DOHH2 (cell line): Measurements from ENCODE around the gene SULF2.

Experiments used
- EZH2phosphoT487 ChIP-seq: fragments of 200-600 bp; sonication (generic); IDR thresholded peaks from 2 replicates; pipeline ENCODE4 v1.6.1; 2017; ENCODE audit warnings: borderline replicate concordance, mild to moderate bottlenecking, antibody characterized with exemption, low read length, moderate library complexity, mixed read lengths
- TF ChIP-seq, protein P1 (sequence below): fragments of 200-600 bp; sonication (generic); IDR thresholded peaks from one replicate; pipeline ENCODE4 v1.5.1; 2014; ENCODE audit warnings: antibody characterized with exemption, mild to moderate bottlenecking, low read depth, low read length; ENCODE audit not compliant: poor library complexity, severe bottlenecking

DNA sequence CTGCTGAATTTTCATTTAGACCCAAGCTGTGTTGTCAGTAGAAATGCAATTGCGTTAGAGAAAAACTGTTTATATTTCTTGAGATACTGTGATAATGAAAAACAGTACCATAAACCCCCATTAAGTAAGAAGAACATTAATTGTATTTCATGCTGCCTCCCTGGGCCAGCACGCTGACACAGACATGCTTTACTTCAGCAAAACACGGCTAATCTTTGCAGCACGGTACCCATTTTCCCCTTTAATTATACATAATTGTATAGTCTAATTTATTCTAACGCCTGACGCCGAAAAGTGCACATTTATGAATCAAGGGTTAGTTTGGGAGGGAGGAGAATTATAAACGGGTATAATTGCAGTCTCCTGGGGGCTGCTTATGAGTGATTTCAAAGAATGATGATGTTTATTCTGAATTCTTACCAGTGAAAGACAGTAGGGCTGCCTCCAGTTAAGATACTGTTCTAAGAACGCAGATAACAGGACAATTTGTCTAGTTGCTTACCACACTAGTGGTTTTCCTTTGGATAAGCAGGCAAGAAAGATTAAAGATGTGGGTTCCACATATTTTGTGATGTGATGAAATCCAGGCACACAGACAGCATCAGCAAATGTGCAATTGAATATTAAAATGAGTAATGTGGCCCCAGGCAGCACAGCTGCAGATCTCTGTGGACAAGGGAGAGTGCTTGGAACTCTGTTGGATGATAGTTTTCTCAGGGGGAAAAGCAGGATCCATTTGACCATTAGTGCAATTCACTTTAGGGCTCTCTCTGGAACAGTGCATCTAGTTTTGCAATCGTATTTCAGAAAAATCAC lies 4.7 kb upstream of the SULF2 start:
- TF ChIP-seq, protein P1, sequence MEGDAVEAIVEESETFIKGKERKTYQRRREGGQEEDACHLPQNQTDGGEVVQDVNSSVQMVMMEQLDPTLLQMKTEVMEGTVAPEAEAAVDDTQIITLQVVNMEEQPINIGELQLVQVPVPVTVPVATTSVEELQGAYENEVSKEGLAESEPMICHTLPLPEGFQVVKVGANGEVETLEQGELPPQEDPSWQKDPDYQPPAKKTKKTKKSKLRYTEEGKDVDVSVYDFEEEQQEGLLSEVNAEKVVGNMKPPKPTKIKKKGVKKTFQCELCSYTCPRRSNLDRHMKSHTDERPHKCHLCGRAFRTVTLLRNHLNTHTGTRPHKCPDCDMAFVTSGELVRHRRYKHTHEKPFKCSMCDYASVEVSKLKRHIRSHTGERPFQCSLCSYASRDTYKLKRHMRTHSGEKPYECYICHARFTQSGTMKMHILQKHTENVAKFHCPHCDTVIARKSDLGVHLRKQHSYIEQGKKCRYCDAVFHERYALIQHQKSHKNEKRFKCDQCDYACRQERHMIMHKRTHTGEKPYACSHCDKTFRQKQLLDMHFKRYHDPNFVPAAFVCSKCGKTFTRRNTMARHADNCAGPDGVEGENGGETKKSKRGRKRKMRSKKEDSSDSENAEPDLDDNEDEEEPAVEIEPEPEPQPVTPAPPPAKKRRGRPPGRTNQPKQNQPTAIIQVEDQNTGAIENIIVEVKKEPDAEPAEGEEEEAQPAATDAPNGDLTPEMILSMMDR: no peak
- no peak for TF ChIP-seq EZH2phosphoT487
